ENCODE results near the gene MINDY4. TPM values are rescaled to one million over a fixed set of nuclear protein-coding genes. Genes with fewer than 3 reads are reported as not detected.

The MINDY4 gene
- total and polyA plus RNA-seq, 2 donors = 5.6 to 12.8 TPM

- Histone ChIP-seq H3K36me3 (ENCODE audit: insufficient read depth) (no peaks in the 10 kb centered on the region), H3K4me1 (ENCODE audit: insufficient read depth) (no peaks in the 10 kb centered on the region), H3K27ac (ENCODE audit: low read depth) (no peak overlapping the region), H3K4me3 (ENCODE audit: low read depth, low read length) (no peak overlapping the region)
- WGBS = 97% methylated on average over 11 of the region's 11 CpGs
- DNase-seq (ENCODE audit: extremely low spot score) = no peak
Observed at GRCh38 chr7:30733691-30734090, 37.5 kb upstream of the MINDY4 start.

DNA sequence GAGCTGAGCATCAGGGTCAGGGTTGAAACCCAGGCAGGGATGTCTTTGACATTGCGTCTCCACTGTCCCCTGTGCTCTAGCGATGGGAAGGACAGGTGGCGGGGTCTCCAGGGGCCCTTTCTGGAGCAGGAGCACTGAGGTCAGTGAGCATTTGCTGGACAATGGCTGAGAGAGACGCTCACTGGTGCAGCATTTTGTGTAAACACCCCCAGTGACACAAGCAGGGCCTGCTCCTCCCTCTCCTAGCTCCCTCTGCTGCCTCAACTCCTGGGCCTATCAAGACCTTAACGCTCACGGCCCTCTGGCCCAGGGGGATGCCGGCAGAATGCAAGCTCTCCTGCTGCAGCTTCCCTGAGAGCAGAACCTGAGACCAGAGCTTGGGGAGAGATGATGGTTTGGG is 36.7 kb upstream of the MINDY4 start:
- DNase-seq (ENCODE audit: extremely low spot score) = no peak
- WGBS = 78% methylated on average over 7 of the region's 7 CpGs

DNA sequence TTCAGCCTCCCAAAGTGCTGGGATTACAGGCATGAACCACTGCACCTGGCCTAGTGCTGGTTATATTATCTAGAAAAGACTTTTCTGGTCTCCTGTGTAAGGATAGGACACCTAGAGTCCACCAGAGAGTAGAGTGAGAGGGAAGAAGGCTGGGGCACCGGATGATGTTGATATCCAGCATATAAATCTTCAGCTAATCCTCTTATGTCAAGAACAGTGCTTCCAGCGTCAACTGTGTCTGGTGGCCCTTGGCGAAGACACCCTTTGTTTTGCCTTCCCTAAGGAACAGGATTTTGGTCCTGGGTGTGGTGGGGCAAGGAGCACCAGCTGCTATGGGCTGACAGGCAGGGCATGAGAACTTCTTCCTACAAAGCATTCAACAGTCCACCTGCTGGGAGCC is 35.6 kb upstream of the MINDY4 start:
- Histone ChIP-seq H3K27ac (ENCODE audit: low read depth) (no peak overlapping the region), H3K4me1 (ENCODE audit: insufficient read depth) (no peaks in the 10 kb centered on the region), H3K36me3 (ENCODE audit: insufficient read depth) (no peaks in the 10 kb centered on the region), H3K4me3 (ENCODE audit: low read depth, low read length) (no peak overlapping the region)
- WGBS = 78% methylated on average over 3 of the region's 3 CpGs
- DNase-seq (ENCODE audit: extremely low spot score) = no peak

More for the DNA sequence above, 36.7 kb upstream of the MINDY4 start:
- Histone ChIP-seq H3K27ac (ENCODE audit: low read depth) (no peak overlapping the region), H3K4me1 (ENCODE audit: insufficient read depth) (no peaks in the 10 kb centered on the region), H3K4me3 (ENCODE audit: low read depth, low read length) (no peak overlapping the region), H3K36me3 (ENCODE audit: insufficient read depth) (no peaks in the 10 kb centered on the region)

- no peaks in the 10 kb centered on the region for H3K36me3 ChIP-seq (ENCODE audit: insufficient read depth)
- no peak overlapping the region for H3K4me3 ChIP-seq (ENCODE audit: low read depth, low read length)
- H3K4me1 ChIP-seq (ENCODE audit: insufficient read depth) = no peaks in the 10 kb centered on the region
- no peak overlapping the region for H3K27ac ChIP-seq (ENCODE audit: low read depth)
- WGBS = 84% methylated on average over 4 of the region's 4 CpGs
- no peak for DNase-seq (ENCODE audit: extremely low spot score)
Observed at GRCh38 chr7:30736291-30736690, 34.9 kb upstream of the MINDY4 start.

DNA sequence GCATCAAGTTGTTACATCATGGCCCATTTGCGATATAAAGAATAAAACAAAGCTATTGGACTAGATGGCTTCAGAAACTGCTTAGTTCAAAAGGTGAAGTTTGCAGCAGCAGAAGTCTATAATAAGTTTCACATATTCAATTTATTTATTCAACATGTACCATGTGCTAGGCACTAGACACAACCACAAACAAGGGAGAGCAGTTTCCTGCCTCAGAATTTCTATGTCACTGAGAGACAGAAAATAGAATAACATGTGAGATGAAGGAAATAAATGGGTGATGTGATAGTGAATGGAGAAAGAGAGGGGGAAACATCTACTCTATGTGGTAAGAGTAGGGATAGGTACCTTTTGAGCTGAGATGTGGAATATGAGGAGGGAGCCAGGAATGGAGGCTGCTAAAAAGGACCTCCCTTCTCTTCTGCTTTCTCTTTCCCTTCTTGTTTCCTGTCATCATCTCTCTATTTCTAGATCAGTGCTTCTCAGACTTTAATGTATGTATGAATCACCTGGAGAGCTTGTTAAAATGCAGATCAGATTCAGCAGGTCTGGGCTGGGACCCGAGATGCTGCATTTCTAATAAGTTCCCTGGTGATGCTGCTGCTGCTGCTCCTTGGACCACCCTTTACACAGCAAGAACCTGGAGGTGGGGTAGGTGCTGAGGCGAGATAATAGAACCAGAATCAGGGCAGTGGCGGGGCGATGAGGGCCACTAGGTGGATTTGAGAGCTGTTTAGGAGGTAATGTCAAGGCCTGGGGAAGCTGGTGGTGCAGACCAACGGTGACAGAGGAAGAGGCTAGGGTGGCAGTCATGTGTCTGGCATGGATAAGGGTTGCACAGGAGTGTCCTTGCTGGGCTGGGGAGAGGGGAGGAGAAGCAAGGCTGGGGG is 32.9 kb upstream of the MINDY4 start:
- no peak overlapping the region for H3K4me3 ChIP-seq (ENCODE audit: low read depth, low read length)
- no peak overlapping the region for H3K27ac ChIP-seq (ENCODE audit: low read depth)
- no peak for DNase-seq (ENCODE audit: extremely low spot score)
- H3K36me3 ChIP-seq (ENCODE audit: insufficient read depth) = no peaks in the 10 kb centered on the region
- no peaks in the 10 kb centered on the region for H3K4me1 ChIP-seq (ENCODE audit: insufficient read depth)
- WGBS = 90% methylated on average over 6 of the region's 6 CpGs

GRCh38 chr7:30739691-30740090 is 31.5 kb upstream of the MINDY4 start:
- no peak overlapping the region for H3K27ac ChIP-seq (ENCODE audit: low read depth)
- no peak for DNase-seq (ENCODE audit: extremely low spot score)
- WGBS = 92% methylated on average over 2 of the region's 2 CpGs
- no peaks in the 10 kb centered on the region for H3K4me1 ChIP-seq (ENCODE audit: insufficient read depth)
- H3K36me3 ChIP-seq (ENCODE audit: insufficient read depth) = no peaks in the 10 kb centered on the region
- no peak overlapping the region for H3K4me3 ChIP-seq (ENCODE audit: low read depth, low read length)

DNA sequence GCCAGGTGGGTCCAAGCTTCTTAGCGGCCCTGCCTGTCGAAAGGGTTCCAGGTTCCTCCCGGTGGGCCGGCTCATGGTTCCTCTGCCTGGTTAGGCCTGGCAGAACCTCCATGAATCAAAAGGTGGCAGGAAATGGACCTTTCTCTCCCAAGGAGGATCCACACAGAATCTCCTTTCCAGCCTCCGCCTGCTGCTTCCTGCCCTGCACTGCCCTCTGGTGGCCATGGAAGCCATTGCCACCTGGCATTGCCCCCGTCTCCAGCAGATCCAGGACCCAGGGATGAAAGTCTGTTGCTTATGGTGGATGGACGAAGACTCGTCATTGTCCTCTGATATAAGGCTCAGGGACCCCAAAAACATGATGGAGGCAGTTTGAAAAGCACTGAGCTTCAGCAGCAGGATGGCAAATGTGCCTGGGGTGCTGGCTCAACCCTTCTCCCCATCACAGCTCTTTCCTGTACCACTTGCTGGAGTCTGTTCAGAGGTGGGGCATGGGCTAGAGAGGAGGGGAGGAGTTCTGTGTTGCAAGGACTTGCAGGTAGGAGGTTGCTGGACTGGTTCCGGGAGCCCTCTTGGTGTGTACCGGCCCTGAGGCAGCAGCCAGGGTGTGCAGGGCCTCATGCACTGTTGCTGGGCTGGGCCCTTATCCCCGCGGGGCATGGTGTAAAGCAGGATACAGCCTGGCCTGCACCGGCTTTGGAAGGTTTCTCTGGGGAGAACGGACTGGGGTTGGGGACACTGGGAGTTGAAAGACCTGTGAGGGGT is 30.6 kb upstream of the MINDY4 start:
- Histone ChIP-seq H3K36me3 (ENCODE audit: insufficient read depth) (no peaks in the 10 kb centered on the region), H3K27ac (ENCODE audit: low read depth) (no peak overlapping the region), H3K4me1 (ENCODE audit: insufficient read depth) (no peaks in the 10 kb centered on the region), H3K4me3 (ENCODE audit: low read depth, low read length) (no peak overlapping the region)
- 38% methylated on average over 14 of the region's 14 CpGs for WGBS
- DNase-seq (ENCODE audit: extremely low spot score) = no peak

- no peak for DNase-seq (ENCODE audit: extremely low spot score)
- H3K27ac ChIP-seq (ENCODE audit: low read depth) = no peak overlapping the region
- no peaks in the 10 kb centered on the region for H3K4me1 ChIP-seq (ENCODE audit: insufficient read depth)
- no peaks in the 10 kb centered on the region for H3K36me3 ChIP-seq (ENCODE audit: insufficient read depth)
- WGBS = 86% methylated on average over 8 of the region's 8 CpGs
- no peak overlapping the region for H3K4me3 ChIP-seq (ENCODE audit: low read depth, low read length)
Observed at GRCh38 chr7:30741289-30741688, 29.9 kb upstream of the MINDY4 start.

GRCh38 chr7:30743371-30744074 is 27.7 kb upstream of the MINDY4 start:
- Histone ChIP-seq H3K4me3 (ENCODE audit: low read depth, low read length) (no peak overlapping the region), H3K36me3 (ENCODE audit: insufficient read depth) (no peaks in the 10 kb centered on the region), H3K27ac (ENCODE audit: low read depth) (no peak overlapping the region), H3K4me1 (ENCODE audit: insufficient read depth) (no peaks in the 10 kb centered on the region)
- DNase-seq (ENCODE audit: extremely low spot score) = no peak
- WGBS = 71% methylated on average over 8 of the region's 8 CpGs

- 92% methylated on average over 12 of the region's 12 CpGs for WGBS
- no peak overlapping the region for H3K27ac ChIP-seq (ENCODE audit: low read depth)
- H3K36me3 ChIP-seq (ENCODE audit: insufficient read depth) = no peaks in the 10 kb centered on the region
- DNase-seq (ENCODE audit: extremely low spot score) = no peak
- no peaks in the 10 kb centered on the region for H3K4me1 ChIP-seq (ENCODE audit: insufficient read depth)
- H3K4me3 ChIP-seq (ENCODE audit: low read depth, low read length) = no peak overlapping the region
Observed at GRCh38 chr7:30744075-30744417, 27.2 kb upstream of the MINDY4 start.

- DNase-seq (ENCODE audit: extremely low spot score) = no peak
- 55% methylated on average over 6 of the region's 6 CpGs for WGBS
- Histone ChIP-seq H3K27ac (ENCODE audit: low read depth) (no peak overlapping the region), H3K4me3 (ENCODE audit: low read depth, low read length) (no peak overlapping the region), H3K36me3 (ENCODE audit: insufficient read depth) (no peaks in the 10 kb centered on the region), H3K4me1 (ENCODE audit: insufficient read depth) (no peaks in the 10 kb centered on the region)
Observed at GRCh38 chr7:30745261-30745941, 25.8 kb upstream of the MINDY4 start.

DNA sequence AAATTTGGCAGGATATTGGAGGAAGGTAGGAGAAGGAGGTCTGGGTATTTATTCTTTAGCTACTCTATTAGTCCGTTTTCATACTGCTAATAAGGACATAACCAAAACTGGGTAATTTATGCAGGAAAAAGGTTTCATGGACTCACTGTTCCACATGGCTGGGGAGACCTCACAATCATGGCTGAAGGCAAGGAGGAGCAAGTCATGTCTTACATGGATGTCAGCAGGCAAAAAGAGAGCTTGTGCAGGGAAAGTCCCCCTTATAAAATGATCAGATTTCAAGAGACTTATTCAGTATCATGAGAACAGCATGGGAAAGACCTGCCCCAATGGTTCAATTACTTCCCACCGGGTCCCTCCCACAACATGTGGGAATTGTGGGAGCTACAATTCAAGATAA is 21.2 kb upstream of the MINDY4 start:
- Histone ChIP-seq H3K4me3 (ENCODE audit: low read depth, low read length) (no peak overlapping the region), H3K4me1 (ENCODE audit: insufficient read depth) (peaks cover 1% of the 10 kb centered on the region), H3K36me3 (ENCODE audit: insufficient read depth) (no peaks in the 10 kb centered on the region), H3K27ac (ENCODE audit: low read depth) (peak overlapping the region; percentile 71)
- no peak for DNase-seq (ENCODE audit: extremely low spot score)
- WGBS = 81% methylated on average over 2 of the region's 2 CpGs
